NCI-H345 treated with DMSO at 0.1 percent for 48 hours (cell line): ENCODE results near the gene OBP2A.

Experiments
- DNase-seq: peaks from one replicate; lab custom pipeline; 2025; ENCODE audit not compliant: unreplicated experiment; lab: John Stamatoyannopoulos, UW

OBP2A gene

GRCh38 chr9:135575995-135576631 lies 30.2 kb downstream of the OBP2A start:
- no peak for DNase-seq

GRCh38 chr9:135577256-135577655 lies 31.3 kb downstream of the OBP2A start:
- no peak for DNase-seq

- no peak for DNase-seq
Observed at GRCh38 chr9:135579356-135579755, 33.4 kb downstream of the OBP2A start.

- no peak for DNase-seq
Observed at GRCh38 chr9:135579889-135580660, 34.1 kb downstream of the OBP2A start.

- no peak for DNase-seq
Observed at GRCh38 chr9:135580664-135581380, 34.9 kb downstream of the OBP2A start.

- DNase-seq: no peak
Observed at GRCh38 chr9:135581636-135582426, 35.9 kb downstream of the OBP2A start.

- DNase-seq: no peak
Observed at GRCh38 chr9:135582541-135582940, 36.6 kb downstream of the OBP2A start.

GRCh38 chr9:135582966-135583687 lies 37.2 kb downstream of the OBP2A start:
- DNase-seq: no peak

GRCh38 chr9:135583688-135584011 lies 37.7 kb downstream of the OBP2A start:
- DNase-seq: no peak

- no peak for DNase-seq
Observed at GRCh38 chr9:135584371-135584770, 38.4 kb downstream of the OBP2A start.

GRCh38 chr9:135584934-135585333 lies 39.0 kb downstream of the OBP2A start:
- DNase-seq: no peak

- no peak for DNase-seq
Observed at GRCh38 chr9:135586601-135587109, 40.7 kb downstream of the OBP2A start.

GRCh38 chr9:135587658-135588057 lies 41.7 kb downstream of the OBP2A start:
- DNase-seq: no peak

- no peak for DNase-seq
Observed at GRCh38 chr9:135588371-135588770, 42.4 kb downstream of the OBP2A start.

- DNase-seq: no peak
Observed at GRCh38 chr9:135588886-135589595, 43.1 kb downstream of the OBP2A start.

GRCh38 chr9:135589596-135590485 lies 43.9 kb downstream of the OBP2A start:
- no peak for DNase-seq

- no peak for DNase-seq
Observed at GRCh38 chr9:135590486-135591079, 44.7 kb downstream of the OBP2A start.

- DNase-seq: no peak
Observed at GRCh38 chr9:135591506-135592330, 45.8 kb downstream of the OBP2A start.
